Suprapubic skin (tissue), 4 donors: ENCODE results near the gene LGALS3BP. TPM values are rescaled to one million over a fixed set of nuclear protein-coding genes. Genes with fewer than 3 reads are reported as not detected.

ENCODE experiments used
- DNase-seq, 2 donors: peaks; one replicate each; pipeline ENCODE4 v3.0.0-alpha.2; 2019; ENCODE audit warnings: low spot score in 2 of 2
- H3K27ac ChIP-seq: fragments of 200-600 bp; sonication (generic); one replicate; pipeline ENCODE4 v1.5.1; 2019
- H3K27me3 ChIP-seq: fragments of 200-600 bp; sonication (generic); one replicate; pipeline ENCODE4 v1.5.1; 2019
- H3K36me3 ChIP-seq: fragments of 200-600 bp; sonication (generic); one replicate; pipeline ENCODE4 v1.5.1; 2019
- H3K4me1 ChIP-seq: fragments of 200-600 bp; sonication (generic); one replicate; pipeline ENCODE4 v1.5.1; 2019
- H3K4me3 ChIP-seq: fragments of 200-600 bp; sonication (generic); one replicate; pipeline ENCODE4 v1.5.1; 2019; ENCODE audit warnings: mild to moderate bottlenecking
- H3K9me3 ChIP-seq: fragments of 200-600 bp; sonication (generic); one replicate; pipeline ENCODE4 v1.5.1; 2019
- EP300 ChIP-seq: sonication (generic); formaldehyde crosslinking; IDR thresholded peaks from one replicate; pipeline ENCODE4 v1.6.1; 2017; ENCODE audit warnings: antibody characterized with exemption
- POLR2A ChIP-seq, 2 donors: fragments of 450-650 bp; IDR thresholded peaks; one replicate each; pipeline ENCODE4 v1.6.1; 2017; ENCODE audit warnings: antibody characterized with exemption in 2 of 2, mild to moderate bottlenecking in 2 of 2, moderate library complexity in 2 of 2
- POLR2AphosphoS5 ChIP-seq, 3 donors: sonication (generic); formaldehyde crosslinking; IDR thresholded peaks; one replicate each; pipeline ENCODE4 v1.6.1; 2017; ENCODE audit warnings: antibody characterized with exemption in 3 of 3
- WGBS: methylation state at CpG from one replicate; pipeline ENCODE4 v1.1.5; 2018; 5-methylcytosine and 5-hydroxymethylcytosine counted together
- total RNA-seq, 4 donors: library from RNA; depleted of rRNA; stranded (reverse); fragments of >200 nt; gene quantifications; one replicate each; pipeline ENCODE4 v1.1.0, GENCODE V29; 2016
- TF ChIP-seq, protein P1 (sequence below), 2 donors: fragments of 200-600 bp in 1 of 2; fragments of 450-650 bp in 1 of 2; sonication (generic) in 1 of 2; IDR thresholded peaks; one replicate each; pipeline ENCODE4 v1.5.1; 2016 to 2019; ENCODE audit warnings: antibody characterized with exemption in 2 of 2, mild to moderate bottlenecking in 1 of 2, moderate library complexity in 1 of 2

The LGALS3BP gene
- total RNA-seq, 4 donors from 2014 or later = 70.2 to 162 (median 105) TPM

DNA sequence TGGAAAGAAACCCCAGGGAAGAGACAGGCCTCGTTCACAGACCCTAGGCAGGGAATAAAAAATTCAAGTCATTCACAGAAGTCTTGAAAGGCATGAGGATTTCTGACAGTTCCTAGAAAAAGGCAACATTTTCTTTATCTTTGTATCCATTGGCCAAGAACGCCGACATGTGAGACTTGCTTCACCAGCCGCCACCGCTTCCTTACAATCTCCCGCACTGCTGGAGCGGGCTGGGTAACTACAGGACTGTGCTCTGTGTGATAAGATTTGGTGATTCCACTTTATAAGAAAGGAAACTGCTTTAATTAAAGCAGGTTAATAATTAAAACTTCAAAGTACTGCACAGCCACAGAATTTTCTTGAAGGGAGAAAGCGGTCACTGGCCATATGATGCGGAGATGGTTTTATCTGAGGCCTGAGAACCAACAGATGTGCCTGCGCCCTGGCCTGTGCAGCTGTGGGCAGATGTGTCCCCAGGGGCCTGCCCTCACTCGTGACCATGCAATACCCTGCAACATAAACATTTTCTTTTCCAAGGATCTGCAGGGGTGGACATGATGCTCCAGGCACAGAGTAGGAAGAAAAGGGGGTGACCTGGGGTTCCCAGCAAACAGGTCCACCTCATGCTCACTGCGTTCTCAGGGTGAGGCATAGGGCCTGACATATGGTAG is 13.0 kb upstream of the LGALS3BP start:
- WGBS = 77% methylated on average over 12 of the region's 12 CpGs
- TF ChIP-seq EP300 (no peak), POLR2A (IDR thresholded peaks at IDR 0.05) (no peak), POLR2AphosphoS5 (IDR thresholded peaks at IDR 0.05) (no peak)
- TF ChIP-seq, protein P1, sequence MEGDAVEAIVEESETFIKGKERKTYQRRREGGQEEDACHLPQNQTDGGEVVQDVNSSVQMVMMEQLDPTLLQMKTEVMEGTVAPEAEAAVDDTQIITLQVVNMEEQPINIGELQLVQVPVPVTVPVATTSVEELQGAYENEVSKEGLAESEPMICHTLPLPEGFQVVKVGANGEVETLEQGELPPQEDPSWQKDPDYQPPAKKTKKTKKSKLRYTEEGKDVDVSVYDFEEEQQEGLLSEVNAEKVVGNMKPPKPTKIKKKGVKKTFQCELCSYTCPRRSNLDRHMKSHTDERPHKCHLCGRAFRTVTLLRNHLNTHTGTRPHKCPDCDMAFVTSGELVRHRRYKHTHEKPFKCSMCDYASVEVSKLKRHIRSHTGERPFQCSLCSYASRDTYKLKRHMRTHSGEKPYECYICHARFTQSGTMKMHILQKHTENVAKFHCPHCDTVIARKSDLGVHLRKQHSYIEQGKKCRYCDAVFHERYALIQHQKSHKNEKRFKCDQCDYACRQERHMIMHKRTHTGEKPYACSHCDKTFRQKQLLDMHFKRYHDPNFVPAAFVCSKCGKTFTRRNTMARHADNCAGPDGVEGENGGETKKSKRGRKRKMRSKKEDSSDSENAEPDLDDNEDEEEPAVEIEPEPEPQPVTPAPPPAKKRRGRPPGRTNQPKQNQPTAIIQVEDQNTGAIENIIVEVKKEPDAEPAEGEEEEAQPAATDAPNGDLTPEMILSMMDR (IDR thresholded peaks at IDR 0.05) = no peak
- Histone ChIP-seq H3K4me1 (peaks cover 32% of the 10 kb centered on the region), H3K27me3 (no peaks in the 10 kb centered on the region), H3K4me3 (no peak overlapping the region), H3K9me3 (no peaks in the 10 kb centered on the region), H3K36me3 (peaks cover 69% of the 10 kb centered on the region), H3K27ac (no peak overlapping the region)
- DNase-seq = peak; percentile 43 to 59

DNA sequence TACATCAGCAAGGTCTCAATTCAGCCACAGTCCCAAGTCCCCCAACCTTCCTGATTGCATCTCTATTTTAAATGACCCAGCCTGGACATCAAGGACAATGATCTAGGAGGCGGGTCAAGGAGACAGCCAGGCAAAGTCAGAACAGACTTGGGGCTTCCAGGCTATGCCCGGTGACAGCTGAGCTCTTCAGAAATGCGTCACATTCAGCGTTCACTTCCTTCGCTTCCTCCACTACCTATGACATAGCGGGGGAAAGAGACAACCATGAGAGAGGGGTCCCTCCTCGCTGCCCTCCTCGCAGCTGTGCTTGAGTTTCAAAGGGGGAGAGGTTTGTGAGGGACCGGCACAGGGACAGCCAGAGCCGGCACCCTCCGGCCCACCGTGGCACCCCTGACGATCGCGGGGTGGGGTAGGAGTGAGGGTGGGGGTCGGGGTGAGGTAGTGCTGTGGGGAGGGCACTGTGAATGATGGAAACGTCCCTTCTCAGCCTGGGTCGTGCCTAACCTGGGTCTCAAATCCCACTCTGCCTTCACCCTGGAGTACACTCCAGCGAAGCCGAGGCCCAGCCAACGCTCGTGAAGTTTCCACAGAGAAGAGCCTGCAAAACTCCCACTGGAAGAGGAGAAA is 12.3 kb upstream of the LGALS3BP start:
- Histone ChIP-seq H3K36me3 (peaks cover 63% of the 10 kb centered on the region), H3K27me3 (no peaks in the 10 kb centered on the region), H3K27ac (no peak overlapping the region), H3K4me1 (peaks cover 32% of the 10 kb centered on the region), H3K4me3 (no peak overlapping the region), H3K9me3 (no peaks in the 10 kb centered on the region)
- DNase-seq = peak; percentile 45 to 69
- 94% methylated on average over 22 of the region's 22 CpGs for WGBS
- TF ChIP-seq POLR2AphosphoS5 (IDR thresholded peaks at IDR 0.05) = no peak
- TF ChIP-seq EP300 = no peak
- TF ChIP-seq POLR2A (IDR thresholded peaks at IDR 0.05) = no peak
- TF ChIP-seq, protein P1 (IDR thresholded peaks at IDR 0.05) = no peak

GRCh38 chr17:78991017-78991738 is 11.5 kb upstream of the LGALS3BP start:
- H3K36me3 ChIP-seq = peaks cover 54% of the 10 kb centered on the region
- H3K27me3 ChIP-seq = no peaks in the 10 kb centered on the region
- no peak overlapping the region for H3K27ac ChIP-seq
- no peak overlapping the region for H3K4me3 ChIP-seq
- H3K9me3 ChIP-seq = no peaks in the 10 kb centered on the region
- TF ChIP-seq, protein P1 (IDR thresholded peaks at IDR 0.05) = no peak
- no peak for TF ChIP-seq EP300
- no peak for TF ChIP-seq POLR2A (IDR thresholded peaks at IDR 0.05)
- WGBS = 93% methylated on average over 33 of the region's 33 CpGs
- DNase-seq = peak in 1 of 2 donors; percentile 46
- H3K4me1 ChIP-seq = peaks cover 32% of the 10 kb centered on the region

DNA sequence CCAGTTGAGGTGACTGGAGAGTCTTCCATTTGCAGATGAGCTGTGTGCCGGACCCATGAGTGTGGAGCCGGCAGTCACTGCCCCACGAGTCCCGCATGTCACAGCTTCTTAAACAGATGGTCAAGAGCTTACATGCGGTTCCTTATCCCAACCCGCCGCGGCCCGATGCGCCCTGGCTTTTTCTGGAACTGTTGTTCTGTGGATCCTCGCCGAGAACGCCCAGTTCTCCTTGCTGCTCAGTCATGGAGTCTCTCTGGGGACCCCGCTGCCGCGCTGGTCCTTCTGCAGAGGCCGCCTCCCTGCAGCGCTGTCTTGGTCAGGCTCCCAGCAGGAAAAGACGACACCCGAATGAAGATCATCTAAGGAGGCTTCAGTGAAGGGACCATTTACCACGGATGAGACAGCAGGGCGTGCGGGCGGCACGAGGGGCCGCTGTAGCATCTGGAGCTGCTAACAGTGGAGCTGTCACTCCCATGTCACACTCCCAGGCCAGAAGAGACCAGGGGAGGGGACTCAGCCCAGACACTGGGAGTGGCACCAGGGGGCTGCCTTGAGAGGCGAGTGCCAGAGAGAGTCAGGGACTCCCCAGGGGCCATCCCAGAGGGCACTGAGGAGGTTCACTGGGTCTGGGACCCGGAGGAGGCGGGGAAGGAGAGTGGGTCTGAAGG is 10.8 kb upstream of the LGALS3BP start:
- no peaks in the 10 kb centered on the region for H3K27me3 ChIP-seq
- peaks cover 47% of the 10 kb centered on the region for H3K36me3 ChIP-seq
- H3K4me1 ChIP-seq = peaks cover 34% of the 10 kb centered on the region
- H3K27ac ChIP-seq = no peak overlapping the region
- TF ChIP-seq, protein P1 (IDR thresholded peaks at IDR 0.05) = no peak
- TF ChIP-seq POLR2A (IDR thresholded peaks at IDR 0.05) (no peak), POLR2AphosphoS5 (IDR thresholded peaks at IDR 0.05) (no peak), EP300 (no peak)
- H3K4me3 ChIP-seq = no peak overlapping the region
- peak; percentile 56 to 67 for DNase-seq
- no peaks in the 10 kb centered on the region for H3K9me3 ChIP-seq
- 93% methylated on average over 29 of the region's 29 CpGs for WGBS
